CD4-positive, alpha-beta T cell treated with Interleukin-1 beta for 1 hour (primary cell): ENCODE data around the gene CTAG2.
"Not testable (repeated sequence)": the region's sequence is repeated elsewhere in the genome, so short reads cannot be mapped to it uniquely, and the experiment has no call there.

Source experiments
- DNase-seq, 2 donors: peaks; one replicate each; pipeline ENCODE4 v3.0.0-alpha.2; 2020 to 2022

The CTAG2 gene

DNA sequence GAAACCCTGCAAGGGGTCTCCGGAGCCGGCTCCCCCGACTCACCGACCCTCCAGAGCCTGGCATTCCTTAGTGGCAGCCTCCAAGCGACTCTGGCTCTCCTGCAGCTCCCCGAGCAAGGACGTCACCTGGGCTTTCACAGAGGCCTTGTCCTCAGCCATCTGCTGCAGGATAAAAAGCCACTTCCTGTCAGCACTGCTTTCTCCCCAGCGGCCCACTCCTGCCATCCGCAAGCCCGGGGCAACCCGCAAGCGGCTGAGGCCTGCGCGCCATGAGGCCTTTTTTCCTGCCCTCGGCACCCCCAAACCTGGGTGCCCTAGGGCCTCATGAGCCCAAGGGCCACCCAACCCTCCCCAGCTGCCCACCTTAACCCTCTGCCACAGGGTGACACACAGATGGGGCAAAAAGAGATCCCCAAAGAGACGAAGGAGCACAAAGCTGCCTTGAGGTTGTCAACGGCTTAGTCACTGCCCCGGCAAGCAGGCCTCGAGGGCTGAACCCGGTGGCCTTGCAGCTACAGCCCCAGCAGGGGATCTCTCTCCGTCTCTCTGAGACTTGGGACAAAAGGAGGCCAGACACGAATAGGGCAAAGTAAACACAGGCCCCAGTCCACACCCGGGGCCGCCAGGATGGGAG is 7.5 kb downstream of the CTAG2 start:
- not testable (repeated sequence) for DNase-seq

DNA sequence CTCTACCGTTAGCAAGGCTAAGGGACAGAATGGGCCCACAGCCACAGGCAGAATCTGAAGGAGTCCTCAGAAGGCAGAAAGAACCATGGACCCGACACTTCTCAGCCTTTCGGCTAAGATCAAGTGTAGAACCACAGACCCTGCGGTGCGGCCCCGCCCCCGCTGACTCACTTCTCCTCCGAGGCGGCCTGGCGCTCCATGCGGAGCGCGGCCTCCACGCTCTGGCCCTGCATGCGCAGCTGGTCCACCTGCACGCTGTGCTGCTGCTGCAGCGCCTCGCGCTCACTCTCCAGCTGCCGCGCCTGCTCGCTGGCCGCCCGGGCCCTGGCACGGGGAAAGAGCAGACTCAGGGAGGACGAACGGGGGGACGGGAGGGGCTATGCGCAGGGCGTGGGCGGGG is 9.7 kb downstream of the CTAG2 start:
- DNase-seq: not testable (repeated sequence)

- DNase-seq: not testable (repeated sequence)
Measured at GRCh38 chrX:154641740-154642139, 11.6 kb downstream of the CTAG2 start.

DNA sequence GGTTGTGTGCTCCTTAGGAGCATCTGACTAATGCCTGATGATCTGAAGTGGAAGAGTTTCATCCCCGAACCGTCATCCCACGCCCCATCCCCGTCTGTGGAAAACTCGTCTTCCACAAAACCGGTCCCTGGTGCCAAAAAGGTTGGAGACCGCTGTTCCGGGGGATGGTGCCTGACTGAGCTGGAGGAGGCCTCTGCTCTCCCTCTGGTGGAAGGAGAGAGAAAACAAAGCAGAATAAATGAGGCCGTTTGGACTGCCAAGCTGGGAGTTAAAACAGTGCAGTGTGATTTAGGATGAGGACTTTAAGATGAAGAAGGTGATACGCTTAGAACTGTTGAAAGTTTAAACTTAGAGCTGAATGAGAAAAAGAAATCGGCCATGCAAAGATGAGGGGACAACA is 19.7 kb downstream of the CTAG2 start:
- not testable (repeated sequence) for DNase-seq

DNA sequence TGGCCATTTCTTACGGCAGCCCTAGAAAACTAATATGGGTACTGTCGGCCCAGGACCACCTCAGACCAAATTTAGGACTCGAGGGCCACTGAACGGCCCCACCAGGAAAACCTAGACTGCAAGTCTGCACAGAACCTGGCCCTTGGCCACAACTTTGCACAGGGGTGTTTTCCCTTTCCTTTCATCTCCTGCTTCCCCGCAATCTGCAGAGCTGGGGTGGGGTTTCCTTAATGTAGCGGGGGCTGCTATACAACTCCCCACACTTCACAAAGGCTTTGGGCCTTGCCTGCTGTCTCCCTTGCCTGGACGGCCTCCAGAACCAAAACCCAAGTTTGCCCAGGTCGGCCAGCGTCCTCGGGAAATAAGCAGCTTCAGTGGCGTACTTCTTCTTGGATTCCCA is 22.4 kb downstream of the CTAG2 start:
- not testable (repeated sequence) for DNase-seq

DNA sequence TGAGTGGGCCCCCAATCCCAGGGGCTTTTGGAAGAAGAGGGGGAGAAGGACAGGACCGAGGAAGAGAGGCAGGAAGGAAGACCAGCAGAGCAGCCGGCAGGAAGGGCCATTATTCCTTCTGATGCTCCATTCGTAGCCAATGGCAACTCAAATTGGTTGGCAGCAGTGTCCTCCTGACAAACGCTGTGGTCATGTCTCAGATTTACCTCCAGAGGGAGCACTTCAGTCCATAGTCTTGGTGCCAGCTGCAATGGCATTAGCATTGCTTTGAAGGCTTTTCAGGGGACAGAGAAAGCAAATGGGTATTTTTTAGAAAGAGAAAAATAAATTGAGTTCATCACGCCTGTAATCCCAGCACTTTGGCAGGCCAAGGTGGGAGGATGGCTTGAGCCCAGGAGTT is 24.4 kb downstream of the CTAG2 start:
- DNase-seq: not testable (repeated sequence)

- not testable (repeated sequence) for DNase-seq
Measured at GRCh38 chrX:154620767-154621414, 32.5 kb downstream of the CTAG2 start.

DNA sequence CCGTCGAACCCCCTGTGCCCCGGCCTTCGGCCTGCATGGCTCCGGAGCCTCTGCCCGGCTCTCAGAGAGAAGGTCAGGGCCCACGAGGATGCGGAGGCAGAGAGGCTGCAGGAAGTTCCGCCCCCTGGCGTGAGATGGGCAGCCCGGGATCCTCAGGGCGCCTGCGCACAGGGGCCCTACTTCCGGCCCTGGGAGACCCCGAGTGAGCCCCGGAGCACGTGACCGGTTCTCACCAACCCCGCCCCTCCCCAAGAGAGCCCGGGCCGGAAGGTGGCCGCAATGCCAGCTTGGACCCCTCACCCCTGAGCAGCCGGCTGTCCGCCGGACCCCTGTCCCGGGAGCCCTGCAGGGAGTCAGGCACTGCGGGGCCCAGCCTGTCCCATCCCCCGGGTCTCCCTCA is 34.2 kb downstream of the CTAG2 start, which contains the start of gene CTAG1B:
CTAG1B (minus strand) TSS at position 101 of the 400 bp plus-strand sequence; CDS start at position 37, 64 bp downstream.
- not testable (repeated sequence) for DNase-seq

DNA sequence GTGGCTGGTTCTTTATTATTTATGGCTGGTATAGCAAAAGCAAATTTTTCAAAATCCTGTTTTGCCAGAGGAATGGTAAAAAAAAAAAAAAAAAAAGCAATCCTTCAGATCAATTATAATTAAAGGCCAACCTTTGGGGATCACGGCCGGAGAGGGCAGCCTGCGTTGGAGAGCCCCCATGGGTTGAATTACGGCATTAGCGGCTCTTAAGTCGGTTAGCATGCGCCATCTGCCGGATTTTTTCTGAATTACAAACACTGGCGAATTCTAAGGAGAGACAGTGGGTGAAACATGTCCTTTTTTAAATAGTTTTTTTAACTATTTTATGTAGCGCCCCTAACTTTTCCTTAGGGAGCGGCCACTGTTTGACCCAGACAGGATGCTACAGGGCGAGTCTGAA is 39.8 kb downstream of the CTAG2 start:
- DNase-seq: not testable (repeated sequence)

GRCh38 chrX:154611146-154611545 is 42.2 kb downstream of the CTAG2 start:
- DNase-seq: not testable (repeated sequence)

DNA sequence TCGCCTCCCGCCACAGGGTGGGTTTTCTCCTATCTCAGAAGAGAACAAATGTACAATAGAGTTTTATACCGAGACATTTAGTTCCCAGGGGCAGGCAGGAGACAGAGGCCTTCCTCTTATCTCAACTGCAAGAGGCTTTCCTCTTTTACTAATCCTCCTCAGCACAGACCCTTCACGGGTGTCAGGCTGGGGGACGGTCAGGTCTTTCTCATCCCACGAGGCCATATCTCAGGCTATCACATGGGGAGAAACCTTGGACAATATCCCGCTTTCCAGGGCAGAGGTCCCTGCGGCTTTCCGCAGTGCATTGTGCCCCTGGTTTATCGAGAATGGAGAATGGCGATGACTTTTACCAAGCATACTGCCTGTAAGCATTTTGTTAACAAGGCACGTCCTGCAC is 44.6 kb downstream of the CTAG2 start:
- not testable (repeated sequence) for DNase-seq

DNA sequence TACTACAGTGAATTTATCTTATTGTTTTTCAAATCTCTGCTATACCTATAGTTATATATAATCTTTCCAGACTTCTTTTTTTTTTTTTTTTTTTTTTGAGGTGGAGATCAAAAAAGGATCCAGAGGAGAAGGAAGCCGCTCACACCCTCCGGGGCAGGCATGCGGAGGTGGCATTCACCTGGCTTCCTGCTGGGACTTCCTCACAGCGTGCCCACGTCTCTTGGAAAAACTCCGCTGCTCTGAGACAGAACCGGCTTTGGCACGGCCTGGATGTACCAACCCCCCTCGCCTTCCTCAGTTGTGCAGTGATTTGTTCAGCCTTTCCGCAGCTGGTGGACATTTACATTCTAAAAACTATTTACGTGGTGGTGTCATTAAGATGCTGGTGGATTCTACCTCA is 45.4 kb downstream of the CTAG2 start:
- DNase-seq: not testable (repeated sequence)

- DNase-seq: no peak
Measured at GRCh38 chrX:154607370-154607769, 46.0 kb downstream of the CTAG2 start.

DNA sequence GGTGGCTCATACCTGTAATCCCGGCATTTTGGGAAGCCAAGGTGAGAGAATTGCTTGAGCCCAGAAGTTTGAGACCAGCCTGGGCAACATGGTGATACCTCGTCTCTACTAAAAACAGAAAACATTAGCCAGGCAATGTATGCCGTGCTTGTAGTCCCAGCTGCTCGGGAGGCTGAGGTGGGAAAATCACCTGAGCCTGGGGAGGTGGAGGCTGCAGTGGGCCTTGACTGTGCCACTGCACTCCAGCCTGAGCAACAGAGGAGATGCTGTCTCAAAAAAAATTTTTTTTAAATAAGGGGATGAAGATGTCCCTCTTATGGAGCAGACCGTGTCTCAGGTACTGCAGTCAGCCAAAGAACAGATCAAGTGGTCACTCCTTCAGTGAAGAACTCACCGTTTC is 47.8 kb downstream of the CTAG2 start:
- DNase-seq: no peak

DNA sequence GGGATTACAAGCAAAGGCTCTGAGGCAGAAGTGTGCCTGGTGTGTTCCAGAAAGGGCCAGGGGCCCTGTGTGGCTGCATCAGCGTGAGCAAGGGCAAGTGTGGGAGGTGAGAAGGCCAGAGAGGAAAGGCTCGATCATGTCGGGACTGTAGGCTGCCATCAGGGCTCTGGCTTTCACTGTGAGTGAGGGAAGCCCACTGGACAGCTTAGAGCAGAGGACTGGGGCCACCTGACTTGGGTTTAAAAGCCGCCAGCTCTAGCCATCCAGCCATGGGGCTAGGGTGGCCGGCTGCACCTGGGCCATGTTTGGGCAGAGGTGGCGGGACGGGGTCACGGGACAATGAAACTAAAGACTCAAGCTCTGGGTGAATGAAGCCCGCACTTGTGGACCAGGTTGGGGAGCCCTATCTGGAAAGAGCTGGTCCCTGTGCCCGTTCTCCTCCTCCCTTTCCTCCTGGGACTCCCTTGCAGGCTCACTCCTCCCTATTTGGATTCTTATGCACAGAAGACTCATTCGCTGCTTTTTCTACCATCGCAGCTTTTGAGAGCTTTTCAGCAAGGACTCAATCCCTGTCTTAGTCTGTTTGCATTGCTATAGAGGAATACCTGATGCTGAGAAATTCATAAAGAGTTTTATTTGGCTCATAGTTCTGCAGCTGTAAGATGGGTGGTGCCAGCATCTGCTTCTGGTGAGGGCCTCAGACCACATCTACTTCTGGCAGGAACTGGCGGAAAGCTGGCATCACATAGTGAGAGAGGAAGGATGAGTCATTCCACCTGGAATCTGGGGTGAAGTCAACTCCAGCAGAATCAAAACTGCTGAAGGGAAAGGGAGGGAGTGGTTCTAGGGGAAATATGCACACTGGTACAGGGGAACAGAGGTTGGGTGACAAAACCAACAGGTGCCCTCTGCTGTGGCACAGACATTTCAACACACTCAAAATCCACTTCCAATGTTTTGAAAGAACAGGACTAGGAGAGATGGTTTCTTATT is 49.6 kb downstream of the CTAG2 start:
- DNase-seq: no peak

- no peak for DNase-seq
Measured at GRCh38 chrX:154602766-154603437, 50.5 kb downstream of the CTAG2 start.

DNA sequence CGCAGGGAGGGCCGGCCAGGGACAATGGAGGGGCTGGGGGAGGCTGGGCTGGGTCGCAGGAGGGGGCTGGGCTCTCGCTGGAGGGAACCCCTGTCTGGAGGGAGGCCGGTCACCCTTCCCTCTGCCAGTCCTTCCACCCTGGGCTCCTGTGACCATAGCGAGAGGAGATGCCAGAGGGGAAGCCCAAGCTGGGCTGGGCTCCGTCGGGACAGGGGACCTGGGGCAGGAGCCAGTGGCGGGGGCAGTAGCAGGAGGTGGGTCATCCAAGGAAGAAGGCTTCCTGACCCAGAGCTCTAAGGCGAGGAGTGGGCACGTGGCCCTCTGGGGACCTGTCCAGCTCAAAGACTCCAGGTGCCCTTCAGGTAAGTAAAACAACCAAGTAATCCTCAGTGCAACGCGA is 51.2 kb downstream of the CTAG2 start:
- DNase-seq: no peak
